Liver (tissue), 9 donors: ENCODE results near the gene ARF1. TPM values are rescaled to one million over a fixed set of nuclear protein-coding genes. Genes with fewer than 3 reads are reported as not detected.

ENCODE experiments used
- DNase-seq: peaks from one replicate; pipeline ENCODE4 v3.0.0-alpha.2; 2017; ENCODE audit warnings: low spot score
- H3K27ac ChIP-seq, 2 donors: one replicate each; pipeline ENCODE4 v1.7.0; 2013; ENCODE audit warnings: inconsistent platforms in 2 of 2, low read length in 2 of 2, control low read depth in 1 of 2, low read depth in 1 of 2, mild to moderate bottlenecking in 1 of 2
- H3K27me3 ChIP-seq, 4 donors: one replicate each; pipeline versions ENCODE4 v1.6.1 to v1.7.0; 2013; ENCODE audit warnings: low read length in 3 of 4, inconsistent platforms in 1 of 4, mild to moderate bottlenecking in 1 of 4, moderate library complexity in 1 of 4; ENCODE audit not compliant: control insufficient read depth in 4 of 4, insufficient read depth in 4 of 4
- H3K36me3 ChIP-seq, 4 donors: one replicate each; pipeline versions ENCODE4 v1.6.1 to v1.7.0; 2013; ENCODE audit warnings: low read length in 3 of 4, mild to moderate bottlenecking in 3 of 4, low read depth in 1 of 4, moderate library complexity in 1 of 4; ENCODE audit not compliant: control insufficient read depth in 4 of 4, insufficient read depth in 3 of 4
- H3K4me1 ChIP-seq, 4 donors: one replicate each; pipeline versions ENCODE4 v1.6.1 to v1.7.0; 2013; ENCODE audit warnings: low read length in 3 of 4, mild to moderate bottlenecking in 3 of 4, moderate library complexity in 1 of 4; ENCODE audit not compliant: control insufficient read depth in 4 of 4, insufficient read depth in 4 of 4
- H3K4me3 ChIP-seq, 3 donors: one replicate each; pipeline versions ENCODE4 v1.6.1 to v1.7.0; 2013; ENCODE audit warnings: low read length in 3 of 3, control low read depth in 1 of 3, low read depth in 1 of 3, mild to moderate bottlenecking in 1 of 3
- H3K9ac ChIP-seq, 2 donors: one replicate each; pipeline ENCODE4 v1.7.0; 2013; ENCODE audit warnings: low read length in 2 of 2, mild to moderate bottlenecking in 2 of 2, moderate library complexity in 2 of 2, control low read depth in 1 of 2, low read depth in 1 of 2
- H3K9me3 ChIP-seq, 4 donors: one replicate each; pipeline versions ENCODE4 v1.6.1 to v1.7.0; 2013; ENCODE audit warnings: low read length in 3 of 4; ENCODE audit not compliant: control insufficient read depth in 4 of 4
- ATF3 ChIP-seq: IDR thresholded peaks from 2 replicates; pipeline ENCODE4 v1.6.1; 2016; ENCODE audit warnings: antibody characterized with exemption
- FOXA1 ChIP-seq: IDR thresholded peaks from 2 replicates; pipeline ENCODE4 v1.6.1; 2016; ENCODE audit warnings: antibody characterized with exemption
- FOXA2 ChIP-seq: IDR thresholded peaks from 2 replicates; pipeline ENCODE4 v1.6.1; 2016; ENCODE audit warnings: antibody characterized with exemption
- HNF4G ChIP-seq: IDR thresholded peaks from 2 replicates; pipeline ENCODE4 v1.6.1; 2016; ENCODE audit warnings: antibody characterized with exemption
- RAD21 ChIP-seq, 2 donors: IDR thresholded peaks; 2 replicates each; pipeline ENCODE4 v1.6.1; 2016; ENCODE audit warnings: antibody characterized with exemption in 2 of 2, mild to moderate bottlenecking in 2 of 2
- REST ChIP-seq: IDR thresholded peaks from 2 replicates; pipeline ENCODE4 v1.6.1; 2016; ENCODE audit warnings: antibody characterized with exemption, mild to moderate bottlenecking
- RXRA ChIP-seq, 2 donors: IDR thresholded peaks; 2 replicates each; pipeline ENCODE4 v1.6.1; 2017 to 2018; ENCODE audit warnings: antibody characterized with exemption in 2 of 2, mild to moderate bottlenecking in 1 of 2
- SP1 ChIP-seq: IDR thresholded peaks from 2 replicates; pipeline ENCODE4 v1.6.1; 2018; ENCODE audit warnings: antibody characterized with exemption, mild to moderate bottlenecking
- TAF1 ChIP-seq: conservative IDR thresholded peaks from 2 replicates; pipeline ENCODE4 v1.6.1; 2016; ENCODE audit warnings: antibody characterized with exemption, mild to moderate bottlenecking
- YY1 ChIP-seq: IDR thresholded peaks from 2 replicates; pipeline ENCODE4 v1.6.1; 2016; ENCODE audit warnings: antibody characterized with exemption, mild to moderate bottlenecking
- WGBS: extraction: QIAGEN DNeasy Blood & Tissue Kit; methylation state at CpG from one replicate; pipeline ENCODE4 v1.1.7; 2013; 5-methylcytosine and 5-hydroxymethylcytosine counted together
- polyA plus RNA-seq, 2 donors: library from polyadenylated mRNA; stranded (reverse) in 1 of 2; unstranded in 1 of 2; fragments of 200-250 nt in 1 of 2; fragments of >200 nt in 1 of 2; fragmentation: Nextera tagmentation in 1 of 2; extraction: Ambion mirVana in 1 of 2; gene quantifications; one replicate each; pipeline versions ENCODE4 v1.2.1 to v1.2.3, GENCODE V29; 2013 to 2015
- total RNA-seq, 2 donors: library from RNA; depleted of rRNA; stranded (reverse); fragments of >200 nt; gene quantifications; one replicate each; pipeline ENCODE4 v1.2.3, GENCODE V29; 2014
- donor health status: healthy.
- donor health status: healthy.
- donor health status: healthy.
- donor health status: healthy.
- donor health status: healthy.

Gene ARF1
- total and polyA plus RNA-seq, 4 donors, result 151 to 282 (median 213) TPM

DNA sequence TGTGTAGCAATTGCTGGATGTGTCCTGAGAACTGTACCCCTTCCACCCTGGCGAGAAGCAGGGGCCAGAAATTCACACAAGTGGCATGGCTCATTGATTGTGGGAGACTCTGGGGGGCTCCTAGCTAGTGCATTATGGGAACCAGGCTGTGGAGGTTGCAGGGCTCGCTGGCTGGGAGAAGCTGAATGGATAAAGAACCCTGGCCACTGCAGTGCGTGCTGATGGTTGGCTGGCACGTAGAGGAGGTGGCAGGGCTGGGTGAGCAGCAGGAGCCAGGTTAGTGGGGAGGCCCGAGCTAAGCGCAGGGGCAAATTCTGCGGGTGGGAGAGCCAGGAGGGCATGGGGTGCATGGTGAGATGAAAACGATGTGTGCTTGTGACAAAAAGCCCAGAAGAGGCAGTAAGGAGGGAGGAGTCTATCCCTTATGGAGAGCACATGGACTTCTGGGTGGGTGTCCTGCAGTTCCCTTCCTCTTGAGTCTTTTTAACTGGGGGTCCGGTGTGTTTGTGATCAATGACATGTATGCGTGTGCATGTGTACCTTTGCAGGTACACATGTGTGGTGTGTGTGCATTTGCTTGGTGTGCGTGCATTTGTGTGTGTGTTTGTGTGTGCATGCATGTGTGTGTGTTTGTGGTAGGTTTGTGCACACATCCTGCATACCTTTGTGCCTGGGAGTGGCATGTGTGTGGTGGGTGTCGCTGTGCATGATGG is 61.1 kb downstream of the ARF1 start (continued):
- no peak for TF ChIP-seq HNF4G
- TF ChIP-seq FOXA1, result no peak

GRCh38 chr1:228144193-228144992 is 61.9 kb downstream of the ARF1 start:
- TF ChIP-seq SP1, result no peak
- no peak for TF ChIP-seq RXRA (IDR thresholded peaks at IDR 0.05)
- TF ChIP-seq TAF1, result no peak
- TF ChIP-seq REST, result no peak
- no peak for TF ChIP-seq FOXA2
- no peak overlapping the region for H3K9ac ChIP-seq
- peaks cover 17 to 29% (median 23%) of the 10 kb centered on the region in 4 donors for H3K4me1 ChIP-seq
- H3K9me3 ChIP-seq, result no peaks in the 10 kb centered on the region
- H3K36me3 ChIP-seq, result peaks cover 0 to 24% (median 10%) of the 10 kb centered on the region in 4 donors
- peak; percentile 40 for DNase-seq
- no peak overlapping the region for H3K27ac ChIP-seq
- WGBS, result 91% methylated on average over 16 of the region's 16 CpGs
- H3K4me3 ChIP-seq, result no peak overlapping the region
- no peaks in the 10 kb centered on the region for H3K27me3 ChIP-seq

DNA sequence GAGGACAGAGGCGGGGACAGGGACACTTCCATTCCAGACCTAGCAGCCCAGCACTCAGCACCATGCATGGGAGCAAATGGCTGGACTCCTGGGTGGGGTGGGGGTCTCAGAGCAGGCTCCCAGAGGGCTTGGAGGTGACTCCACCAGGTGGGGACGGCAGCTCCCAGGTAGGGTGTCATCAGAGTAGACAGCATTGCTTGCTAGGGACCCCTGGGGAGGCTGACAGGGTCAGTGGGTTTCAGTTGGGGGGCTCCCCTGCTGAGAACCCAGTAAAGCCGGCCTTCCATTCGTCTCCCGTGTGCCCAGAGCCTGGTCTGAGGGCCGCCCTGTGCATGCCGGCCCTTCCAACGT is 62.5 kb downstream of the ARF1 start:
- Histone ChIP-seq H3K4me1 (peaks cover 17 to 28% (median 23%) of the 10 kb centered on the region in 4 donors), H3K9me3 (no peaks in the 10 kb centered on the region), H3K9ac (no peak overlapping the region), H3K36me3 (peaks cover 0 to 24% (median 10%) of the 10 kb centered on the region in 4 donors), H3K27me3 (no peaks in the 10 kb centered on the region), H3K4me3 (no peak overlapping the region), H3K27ac (no peak overlapping the region)
- 94% methylated on average over 8 of the region's 8 CpGs for WGBS
- no peak for DNase-seq
- no peak for TF ChIP-seq YY1
- TF ChIP-seq RAD21 (IDR thresholded peaks at IDR 0.05), result no peak
- TF ChIP-seq RXRA (IDR thresholded peaks at IDR 0.05), result no peak
- no peak for TF ChIP-seq ATF3
